ENCODE measurements around the gene SUOX.

DNA sequence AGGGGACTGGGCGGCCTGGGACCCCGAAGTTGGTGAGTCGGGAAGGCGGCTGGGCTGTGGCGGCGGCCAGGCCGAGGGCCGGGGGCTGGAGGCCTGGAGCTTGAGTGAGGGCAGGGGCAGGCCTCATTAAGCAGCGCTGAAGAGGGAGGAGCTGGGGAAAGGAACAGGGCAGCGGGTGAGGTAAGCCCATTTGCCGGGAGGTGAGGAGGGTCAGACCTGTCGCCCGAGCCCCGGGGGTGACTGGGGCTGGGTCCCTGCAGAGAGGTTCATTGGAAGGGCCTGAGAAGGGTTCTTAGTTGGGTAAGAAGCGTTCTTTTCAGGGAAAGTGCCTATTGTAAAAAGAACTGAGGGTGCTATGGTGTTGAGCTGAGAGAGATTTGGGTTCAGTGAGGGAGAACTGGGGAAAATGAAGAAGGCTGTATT is 22.8 kb upstream of the SUOX start:
- TF ChIP-seq CTCF (IDR thresholded peaks at IDR 0.05) (no peak), POLR2A (IDR thresholded peaks at IDR 0.05) (no peak)

All from body of pancreas (tissue), 4 donors.